Forelimb muscle (tissue), 1 donor: ENCODE data around the gene PACRG. TPM values are rescaled to one million over a fixed set of nuclear protein-coding genes. Genes with fewer than 3 reads are reported as not detected.

Source experiments
- DNase-seq: peaks from one replicate; pipeline ENCODE4 v3.0.0-alpha.2; 2013; ENCODE audit warnings: low read depth
- polyA plus RNA-seq: library from polyadenylated mRNA; unstranded; fragments of 120-200 nt; gene quantifications from one replicate; pipeline ENCODE4 v1.2.1, GENCODE V29; 2013; ENCODE audit not compliant: insufficient read length

PACRG gene
- polyA plus RNA-seq, 1 donor = 2.1 TPM

DNA sequence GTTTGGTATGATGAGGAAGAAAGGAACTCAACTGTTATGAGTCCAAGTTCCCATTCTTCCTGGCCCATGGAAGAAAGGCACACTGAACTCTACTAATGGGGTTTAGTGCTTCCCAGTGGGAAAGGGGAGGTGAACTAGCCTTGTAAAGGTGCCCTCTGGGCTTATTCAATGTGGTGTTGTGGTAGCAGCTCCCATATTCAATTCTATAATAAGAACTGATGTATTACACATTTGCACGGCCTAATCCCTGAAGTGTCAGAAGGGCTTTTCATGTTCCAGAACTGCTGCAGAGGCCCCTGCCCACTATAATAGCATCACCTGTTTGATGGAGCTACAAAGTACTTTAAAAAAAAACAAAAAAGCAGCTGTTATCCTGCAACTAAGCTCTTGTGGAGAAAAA, 17.4 kb upstream of the PACRG start:
- DNase-seq = no peak

GRCh38 chr6:162710936-162711335, 16.8 kb upstream of the PACRG start:
- no peak for DNase-seq

- no peak for DNase-seq
These were observed 16.4 kb upstream of the PACRG start for GRCh38 chr6:162711376-162711775.

- no peak for DNase-seq
These were observed 15.1 kb upstream of the PACRG start for GRCh38 chr6:162712694-162713093.

DNA sequence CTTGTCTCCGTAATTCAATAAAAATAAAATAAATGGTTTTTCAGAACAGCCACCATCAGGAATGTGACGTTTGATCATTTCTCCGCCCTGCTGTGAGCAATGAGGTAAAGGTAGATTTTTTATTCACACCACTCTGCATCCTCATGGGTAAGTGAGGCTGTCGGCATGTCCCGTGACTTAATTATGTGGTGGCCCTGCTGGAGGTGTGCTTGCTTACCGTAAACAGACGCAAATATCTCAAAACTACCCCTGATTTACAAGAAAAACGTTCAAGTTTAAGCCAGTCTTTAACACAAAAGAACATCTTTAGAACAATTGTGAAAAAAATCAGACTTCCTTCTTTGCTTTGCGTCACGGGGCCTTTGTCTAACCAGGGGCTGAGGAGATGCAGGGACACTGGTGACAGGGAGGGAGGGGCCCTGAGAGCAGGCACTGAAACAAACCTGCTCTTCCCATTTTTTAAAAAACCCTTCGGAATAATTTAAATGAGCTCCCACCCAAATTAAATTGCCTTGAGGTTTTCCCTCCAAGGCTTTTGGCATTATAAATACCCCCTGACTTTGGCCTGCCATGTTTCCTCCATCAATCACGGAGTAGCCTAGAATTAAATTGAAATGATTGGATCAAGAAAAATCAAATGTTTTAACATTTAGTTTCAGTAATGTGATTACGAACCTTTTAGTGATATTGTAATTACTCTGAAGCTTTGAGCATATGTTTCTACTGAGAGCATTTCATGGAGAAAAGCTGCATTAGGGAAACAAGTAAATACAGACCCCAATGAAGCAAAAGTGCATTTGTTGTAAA, 13.6 kb upstream of the PACRG start:
- DNase-seq = no peak

- no peak for DNase-seq
These were observed 12.2 kb upstream of the PACRG start for GRCh38 chr6:162715601-162716000.

GRCh38 chr6:162719528-162719927, 8.2 kb upstream of the PACRG start:
- DNase-seq = no peak

DNA sequence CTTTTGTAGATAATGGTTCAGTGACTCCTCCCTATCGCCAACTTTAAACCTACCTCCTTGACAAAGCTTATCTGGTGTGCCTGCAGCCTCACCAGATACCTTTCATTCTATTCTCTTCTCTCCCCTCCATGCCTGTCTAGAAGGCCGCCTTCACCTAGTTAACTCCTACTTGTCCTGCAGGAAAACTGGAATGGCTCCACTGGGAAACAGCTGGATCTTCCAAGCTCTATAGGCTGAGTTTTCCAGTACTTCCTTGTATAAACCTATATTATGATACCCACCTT, 6.4 kb upstream of the PACRG start:
- no peak for DNase-seq

DNA sequence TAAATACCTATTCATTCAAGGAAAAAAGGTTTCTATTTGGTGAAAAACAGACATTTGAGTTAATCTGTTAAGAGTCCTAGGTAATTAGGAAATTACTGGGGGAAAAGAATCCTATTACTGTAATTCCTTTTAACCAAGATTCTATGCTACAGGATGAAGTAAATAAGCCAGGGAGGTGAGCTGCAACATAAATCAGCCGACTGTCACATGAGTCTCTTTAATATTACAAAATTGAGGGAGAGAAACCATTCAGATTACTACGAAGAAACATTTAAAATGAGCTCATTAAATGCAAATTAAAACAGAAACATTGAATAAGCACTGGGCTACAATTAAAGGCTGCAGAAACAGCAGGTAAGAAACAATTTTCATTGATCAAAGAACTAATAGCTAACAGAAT, 5.5 kb upstream of the PACRG start:
- no peak for DNase-seq

DNA sequence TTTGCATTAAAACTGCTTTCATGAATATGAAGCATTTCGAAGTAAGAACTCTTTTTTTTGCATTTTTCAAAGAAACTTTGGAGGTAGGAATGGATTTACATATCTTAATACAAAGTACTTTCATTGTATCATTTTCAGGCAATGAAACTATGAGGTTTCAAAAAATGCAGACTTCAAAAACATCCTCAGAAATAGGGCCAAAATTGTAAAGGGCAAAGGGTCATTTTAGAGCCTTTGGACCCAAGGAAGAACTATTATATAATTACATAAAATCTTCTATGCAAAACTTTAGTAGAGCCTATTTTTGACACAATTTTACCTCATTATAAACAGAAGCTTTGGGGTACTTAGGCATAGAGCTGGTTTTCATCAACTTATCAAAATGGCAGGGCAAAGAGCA, 5.1 kb upstream of the PACRG start:
- no peak for DNase-seq

GRCh38 chr6:162726947-162727321, 840 bp upstream of the PACRG start:
- DNase-seq = no peak

DNA sequence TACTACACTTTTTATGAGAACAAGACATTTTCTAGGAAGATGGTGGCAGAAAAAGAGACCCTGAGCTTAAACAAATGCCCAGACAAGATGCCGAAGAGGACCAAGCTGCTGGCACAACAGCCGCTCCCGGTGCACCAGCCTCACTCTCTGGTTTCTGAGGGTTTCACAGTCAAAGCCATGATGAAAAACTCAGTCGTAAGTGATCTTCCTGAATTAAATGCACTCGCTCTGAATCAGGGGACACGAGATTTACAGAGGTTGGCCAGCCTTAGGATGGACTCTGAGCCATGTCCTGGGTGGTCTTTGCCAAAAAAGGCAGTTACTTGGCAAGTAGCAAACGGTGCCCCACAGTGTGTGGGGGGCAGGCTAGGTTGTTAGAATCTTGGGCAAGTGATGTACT, 423 bp downstream of the PACRG start:
- DNase-seq = no peak

DNA sequence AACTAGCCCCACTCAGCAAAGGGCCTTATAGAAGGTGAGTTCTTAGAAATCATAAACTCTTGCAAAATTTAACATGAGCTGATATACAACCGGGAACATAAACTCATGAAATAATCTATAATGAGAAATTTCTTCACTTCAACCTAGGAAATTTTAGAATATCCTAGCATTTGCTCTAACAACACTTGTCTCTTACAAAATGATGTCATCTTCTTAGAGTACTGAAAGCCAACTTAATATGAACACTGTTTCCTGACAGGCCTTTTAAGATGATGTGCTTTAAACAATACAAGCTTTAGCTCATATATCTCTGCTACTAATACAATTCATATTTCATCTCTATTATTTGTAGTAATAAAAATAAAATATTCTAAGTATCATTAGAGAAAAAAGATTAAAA, 932 bp downstream of the PACRG start:
- no peak for DNase-seq

DNA sequence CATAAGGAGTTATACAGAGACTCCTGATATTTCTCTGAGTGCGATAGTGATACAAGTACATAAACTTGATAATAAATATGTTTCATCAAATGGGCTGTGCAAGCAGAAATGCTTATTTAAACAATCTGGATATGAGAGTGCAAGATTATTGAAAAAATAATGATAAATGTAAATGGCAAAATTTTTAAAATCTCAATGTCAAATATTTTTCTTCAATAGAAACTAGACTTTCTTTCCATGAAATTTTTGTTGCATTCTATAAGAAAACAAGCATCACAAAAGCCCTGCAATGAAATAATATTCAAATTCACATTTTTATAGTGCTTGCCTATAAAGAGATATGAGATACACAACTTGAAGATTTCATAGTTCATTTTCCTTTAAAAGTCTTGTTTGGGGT, 2.7 kb downstream of the PACRG start:
- no peak for DNase-seq

DNA sequence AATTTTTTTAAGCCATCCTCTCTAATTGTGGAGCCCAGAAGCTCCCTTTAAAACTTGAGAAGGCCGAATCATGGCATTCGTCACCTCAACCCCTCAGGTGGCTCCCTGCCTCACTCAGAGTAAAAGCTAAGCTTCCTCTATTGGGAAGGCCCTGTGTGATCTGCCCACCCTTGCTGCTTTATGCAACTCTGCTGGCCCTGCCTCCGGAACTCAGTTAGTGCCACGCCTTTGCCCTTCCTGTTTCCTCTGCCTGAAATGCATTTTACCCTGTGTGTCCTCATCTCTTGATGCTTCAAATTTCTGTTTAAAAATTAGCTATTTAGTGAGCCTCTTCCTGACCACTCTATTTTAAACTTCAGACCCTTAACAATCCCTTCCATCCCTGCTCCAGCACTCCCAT, 5.7 kb downstream of the PACRG start:
- DNase-seq = no peak

DNA sequence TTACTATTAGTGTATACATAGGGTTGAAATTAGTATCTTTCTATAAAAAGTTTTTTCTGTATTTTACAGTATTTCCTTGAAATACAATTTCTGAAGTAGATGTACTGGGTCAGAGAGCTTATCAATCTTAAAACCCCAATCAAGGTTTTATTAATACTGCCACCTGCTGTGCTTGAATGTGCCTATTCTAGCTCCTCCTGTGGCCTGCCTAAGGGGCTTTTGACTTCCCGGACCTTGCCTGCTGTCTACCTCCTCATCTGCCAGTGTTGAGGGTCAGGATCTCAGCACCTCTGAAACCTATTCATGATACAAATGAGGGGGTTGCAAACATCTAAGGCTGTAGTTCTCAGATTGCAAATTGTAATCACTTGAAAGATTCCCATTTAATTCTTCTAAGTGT, 9.2 kb downstream of the PACRG start:
- DNase-seq = no peak

DNA sequence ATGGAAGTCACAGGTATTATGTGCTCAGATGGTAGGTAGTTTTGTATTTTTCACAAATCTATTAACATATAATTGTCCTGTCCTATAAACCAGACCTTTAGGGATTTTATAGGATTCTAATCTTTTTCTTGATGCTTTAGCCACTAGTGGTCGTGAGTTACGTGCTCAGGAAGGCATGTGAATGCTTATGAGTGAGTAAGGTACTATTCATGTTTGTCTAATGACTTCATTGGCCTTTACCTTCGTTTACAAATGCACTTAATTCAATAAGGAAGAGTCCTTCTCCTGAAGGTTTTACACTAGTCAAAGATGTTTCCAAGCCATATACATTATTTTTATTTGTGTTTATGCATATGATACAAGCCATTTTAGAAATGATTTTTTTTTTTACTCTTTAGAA, 23.0 kb downstream of the PACRG start:
- no peak for DNase-seq

GRCh38 chr6:162751211-162751859, 23.6 kb downstream of the PACRG start:
- no peak for DNase-seq

DNA sequence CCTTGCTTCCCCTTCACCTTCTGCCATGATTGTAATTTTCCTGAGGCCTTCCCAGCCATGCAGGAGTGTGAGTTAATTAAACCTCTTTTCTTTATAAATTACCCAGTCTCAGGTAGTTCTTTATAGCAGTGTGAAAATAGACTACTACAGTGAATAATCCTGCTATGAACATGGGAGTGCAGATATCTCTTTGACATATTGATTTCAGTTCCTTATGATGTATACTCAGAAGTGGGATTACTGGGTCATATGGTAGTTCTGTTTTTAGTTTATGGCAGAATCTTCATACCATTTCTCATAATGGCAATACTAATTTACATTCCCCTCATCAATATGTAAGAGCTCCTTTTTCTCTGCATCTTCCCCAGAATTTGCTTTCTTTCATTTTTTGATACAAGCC, 26.0 kb downstream of the PACRG start:
- DNase-seq = no peak

DNA sequence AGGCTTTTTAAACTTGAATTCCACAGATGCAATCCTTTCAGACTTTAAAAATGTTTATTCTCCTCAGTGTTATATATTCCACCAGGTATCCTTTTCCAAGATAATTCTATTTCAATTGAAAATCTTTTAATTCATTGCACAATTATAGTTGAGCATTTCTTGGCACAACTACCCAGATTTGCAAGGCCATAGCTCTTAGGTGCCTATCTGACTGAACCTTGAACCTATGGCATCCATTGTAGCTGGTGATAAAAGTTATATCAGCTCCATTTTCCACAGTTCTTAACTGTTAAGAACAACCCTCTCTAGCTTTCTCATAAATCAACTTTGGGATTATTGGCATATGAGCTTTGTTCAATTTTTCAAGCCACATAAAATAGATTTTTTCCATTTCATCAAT, 42.4 kb downstream of the PACRG start:
- DNase-seq = no peak

DNA sequence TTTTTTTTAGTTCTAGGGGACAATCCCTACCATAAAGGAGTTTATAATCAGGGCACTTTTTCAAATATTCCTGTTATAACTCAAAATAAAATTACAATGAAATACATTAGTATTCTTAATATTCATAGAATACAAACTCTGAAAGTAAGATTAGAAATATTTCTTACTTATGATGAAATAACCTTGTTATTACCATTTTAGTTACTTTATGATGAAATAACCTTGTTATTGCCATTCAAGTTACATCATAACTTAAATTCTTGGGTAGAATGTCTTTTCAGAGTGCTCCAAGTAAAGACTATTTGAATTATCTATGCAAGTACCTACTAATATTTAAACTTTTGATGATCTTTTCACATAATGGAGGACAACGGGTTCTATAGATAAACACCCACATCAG, 43.2 kb downstream of the PACRG start:
- DNase-seq = no peak

- DNase-seq = no peak
These were observed 44.7 kb downstream of the PACRG start for GRCh38 chr6:162772466-162772865.

- DNase-seq = no peak
These were observed 46.2 kb downstream of the PACRG start for GRCh38 chr6:162773996-162774395.

- no peak for DNase-seq
These were observed 49.3 kb downstream of the PACRG start for GRCh38 chr6:162777091-162777490.
